T47D (cell line): ENCODE measurements around the gene FMNL2.

Source experiments
- DNase-seq, 2 experiments: peaks; one replicate each; pipeline versions ENCODE4 v3.0.0 to v3.0.0-alpha.2; 2011 to 2012; ENCODE audit warnings: low read depth in 1 of 2, low spot score in 1 of 2
- JUND ChIP-seq: IDR thresholded peaks from 2 replicates; pipeline ENCODE4 v1.6.1; 2012; ENCODE audit warnings: low read depth
- in situ Hi-C: cut with HindIII; loops from 2 replicates; pipeline ENCODE4 v1.10.0; 2016; ENCODE audit warnings: low sequenced_read_pairs, low pct_unique_long_range_greater_than_20kb

Gene FMNL2

DNA sequence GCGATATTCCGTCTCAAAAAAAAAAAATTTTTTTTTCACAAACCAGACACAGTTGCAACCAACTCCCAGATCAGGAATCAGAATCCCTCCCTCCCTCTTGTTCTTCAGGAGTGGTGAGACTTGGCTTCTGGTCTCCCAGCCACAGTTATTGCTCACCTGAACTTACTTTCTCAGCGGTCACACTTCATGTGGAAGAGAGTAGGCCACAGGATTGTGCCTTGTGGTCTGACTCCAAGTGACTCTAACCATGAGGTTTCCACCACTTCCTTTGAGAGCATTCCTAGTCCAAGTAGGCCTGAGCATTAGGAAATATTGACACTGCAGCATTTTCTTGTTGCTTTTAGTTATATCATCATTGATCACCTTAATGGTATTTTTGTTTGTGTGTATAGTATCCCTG lies 12.1 kb downstream of the FMNL2 start:
- TF ChIP-seq JUND: no peak
- DNase-seq: no peak
- in situ Hi-C loops: no loop called here

DNA sequence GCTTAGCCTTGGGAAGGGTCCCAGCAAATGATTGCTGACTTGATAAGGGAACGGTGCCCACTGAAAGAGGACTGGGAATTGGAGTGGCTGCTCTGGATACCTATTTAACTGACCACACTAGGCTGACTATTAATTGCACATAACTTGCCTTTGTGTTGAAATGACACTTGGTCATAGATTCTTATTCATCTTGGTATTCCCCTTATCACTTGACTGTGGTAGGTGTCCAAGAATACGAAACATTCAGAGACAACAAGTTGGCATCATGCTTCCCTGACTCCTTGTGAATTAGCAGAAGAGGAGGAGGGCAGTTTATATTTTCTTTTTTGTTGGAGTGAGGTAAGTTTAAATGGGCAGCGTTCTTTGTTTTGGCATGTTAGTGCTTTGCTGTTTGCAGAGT lies 13.4 kb downstream of the FMNL2 start:
- no peak for TF ChIP-seq JUND
- in situ Hi-C loops: no loop called here
- no peak for DNase-seq

DNA sequence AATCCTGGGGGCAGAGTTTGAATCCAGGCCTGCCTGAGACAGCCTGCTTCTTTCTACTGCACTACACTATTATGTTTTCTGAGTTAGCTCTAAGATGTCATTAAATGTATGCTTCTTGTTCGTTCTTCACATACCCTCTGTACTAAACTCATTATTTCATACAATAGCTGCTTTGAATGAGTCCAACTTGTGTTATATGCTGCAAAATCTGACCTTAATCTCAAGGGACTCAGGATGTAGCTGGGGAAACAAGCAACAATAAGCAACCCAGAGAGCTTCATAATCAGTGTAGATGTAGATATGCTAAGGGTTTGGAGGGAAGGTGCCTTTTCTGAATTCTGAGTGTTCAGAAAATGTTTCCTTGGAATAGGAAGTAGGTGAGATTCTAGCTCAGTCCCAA lies 14.4 kb downstream of the FMNL2 start:
- TF ChIP-seq JUND: no peak
- in situ Hi-C loops: no loop called here
- DNase-seq: no peak

DNA sequence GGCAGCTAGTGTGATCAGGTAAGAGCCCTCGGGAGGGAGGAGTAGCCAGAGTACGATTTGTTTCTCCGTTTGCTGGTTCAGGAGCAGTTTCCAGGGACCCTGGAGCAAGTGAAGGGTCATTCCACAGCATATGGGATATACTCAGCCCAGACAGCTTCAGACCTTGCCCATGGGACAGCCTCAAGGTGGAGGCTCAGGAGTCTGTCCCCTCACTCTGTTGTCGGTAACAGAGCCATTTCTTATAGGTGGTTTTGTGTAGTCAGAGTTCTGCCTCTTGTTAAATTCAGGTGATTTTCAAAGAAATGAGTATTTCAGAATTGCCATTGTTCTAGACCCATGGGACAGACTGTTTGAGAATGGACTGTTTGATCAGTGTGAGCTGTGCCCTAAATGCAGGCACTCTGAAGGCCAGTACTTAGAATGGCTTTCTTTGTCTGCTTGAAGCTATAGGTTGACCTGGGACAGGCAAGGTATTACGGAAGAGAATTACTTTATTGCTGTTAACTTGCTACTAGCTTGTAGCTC lies 15.2 kb downstream of the FMNL2 start:
- in situ Hi-C loops: no loop called here
- DNase-seq: no peak
- no peak for TF ChIP-seq JUND

DNA sequence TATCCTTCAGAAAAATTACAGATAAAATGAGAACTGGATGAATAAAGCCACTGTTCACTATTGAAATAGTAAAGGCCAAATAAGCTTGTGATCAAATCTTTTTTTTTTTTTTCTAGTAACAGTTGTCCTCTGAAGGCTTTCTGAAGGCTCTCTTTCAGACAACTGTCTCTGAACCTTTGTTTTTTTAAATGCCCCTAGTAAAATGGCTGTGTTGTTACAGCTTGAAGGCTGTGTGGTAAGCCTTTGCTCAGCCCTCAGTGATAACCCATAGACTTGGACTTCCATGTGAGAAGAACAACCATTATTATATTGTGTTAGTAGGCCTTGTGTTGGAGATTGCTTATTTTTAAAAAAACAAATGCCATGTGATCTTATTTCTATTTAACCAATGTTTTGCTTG lies 17.6 kb downstream of the FMNL2 start:
- in situ Hi-C loops: no loop called here
- DNase-seq: no peak
- TF ChIP-seq JUND: no peak

DNA sequence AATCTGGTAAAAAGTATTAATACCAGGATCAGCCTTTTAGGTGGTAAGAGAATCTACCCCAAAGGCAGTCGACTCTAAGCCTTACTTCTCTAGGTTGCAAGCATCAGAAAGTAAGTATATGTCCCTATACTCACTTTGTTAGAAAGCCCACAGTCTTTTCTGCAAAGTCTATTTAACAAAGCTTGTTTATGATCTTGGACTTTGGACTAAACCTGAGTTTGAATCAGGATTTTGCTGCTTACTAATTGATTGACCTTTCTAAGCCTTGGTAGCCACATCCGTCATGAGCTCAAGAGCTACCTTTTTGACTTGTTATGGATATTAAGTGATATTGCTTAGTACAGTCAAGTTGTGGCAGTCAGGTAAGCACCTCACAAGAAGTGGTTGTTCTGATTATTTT lies 18.4 kb downstream of the FMNL2 start:
- DNase-seq: no peak
- in situ Hi-C loops: no loop called here
- no peak for TF ChIP-seq JUND

DNA sequence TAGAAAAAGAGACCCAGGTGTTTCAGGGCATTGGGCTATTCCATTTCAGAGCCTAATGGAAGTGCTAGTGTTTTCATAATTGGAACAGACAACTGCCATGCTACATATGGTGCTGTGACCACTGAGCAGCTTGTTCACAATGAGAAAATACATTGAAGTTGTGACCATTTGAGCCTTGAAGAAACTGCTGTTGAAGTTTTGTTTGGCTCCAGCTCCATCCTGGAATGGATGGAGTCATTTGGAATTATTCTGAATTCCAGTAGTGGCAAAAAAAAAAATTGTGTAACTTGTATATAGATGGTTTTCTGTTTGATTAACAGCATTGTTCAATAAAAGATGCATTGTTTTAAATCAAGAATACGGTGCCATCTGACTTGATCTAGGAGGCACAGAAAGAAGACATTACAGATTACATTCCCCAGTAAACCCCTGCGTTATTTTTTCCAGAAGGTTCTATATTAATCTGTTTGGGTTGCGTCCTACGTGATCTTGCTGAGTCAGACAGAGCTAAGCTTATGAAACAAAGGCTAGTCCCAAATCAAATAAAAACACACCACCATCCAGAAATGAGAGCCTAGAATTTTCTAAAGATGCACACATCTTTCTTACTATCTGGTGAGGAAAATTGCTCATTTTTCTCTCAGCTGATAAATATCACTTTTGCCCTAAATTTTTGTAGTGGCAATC lies 19.2 kb downstream of the FMNL2 start:
- no peak for TF ChIP-seq JUND
- in situ Hi-C loops: no loop called here
- no peak for DNase-seq

DNA sequence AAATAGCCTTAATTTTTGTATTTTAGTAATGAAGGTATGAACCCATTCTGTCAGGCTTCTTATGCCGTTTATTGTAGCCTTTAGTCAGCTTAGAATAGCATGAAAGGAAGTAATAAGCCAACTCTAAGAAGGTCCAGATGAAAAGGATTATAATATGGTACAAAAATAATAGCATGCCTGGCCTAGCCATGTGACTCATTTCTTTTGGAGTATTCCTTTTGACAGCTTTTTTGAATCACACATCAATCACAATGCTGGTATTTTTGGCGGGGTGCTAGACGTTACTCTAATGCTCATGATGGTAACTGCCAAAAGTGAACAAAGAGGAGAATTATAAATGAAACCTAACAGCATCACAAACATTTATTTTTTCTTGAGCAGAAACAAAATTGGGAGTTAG lies 19.9 kb downstream of the FMNL2 start:
- in situ Hi-C loops: no loop called here
- DNase-seq: no peak
- TF ChIP-seq JUND: no peak

DNA sequence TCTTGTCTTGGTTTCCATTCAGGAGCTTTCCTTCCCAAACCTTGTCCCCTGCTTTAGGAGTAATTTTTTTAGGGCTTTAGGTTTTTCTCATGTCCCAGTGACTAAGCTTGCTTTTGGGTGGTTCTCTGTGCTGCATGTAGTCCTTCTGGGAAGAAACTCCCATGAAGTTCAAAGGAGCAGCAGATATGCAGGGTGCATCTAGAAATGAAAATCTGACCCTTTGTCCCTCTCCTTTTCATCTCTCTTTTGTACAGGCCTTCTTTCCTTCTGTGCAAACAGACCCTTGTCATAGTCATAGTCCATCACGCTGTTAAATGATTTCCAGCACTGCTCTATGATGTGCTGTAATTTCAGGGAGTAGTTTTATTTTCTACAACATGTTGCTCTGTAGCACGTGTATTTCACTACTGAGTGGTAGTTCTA lies 20.4 kb downstream of the FMNL2 start:
- DNase-seq: no peak
- no peak for TF ChIP-seq JUND
- in situ Hi-C loops: no loop called here

DNA sequence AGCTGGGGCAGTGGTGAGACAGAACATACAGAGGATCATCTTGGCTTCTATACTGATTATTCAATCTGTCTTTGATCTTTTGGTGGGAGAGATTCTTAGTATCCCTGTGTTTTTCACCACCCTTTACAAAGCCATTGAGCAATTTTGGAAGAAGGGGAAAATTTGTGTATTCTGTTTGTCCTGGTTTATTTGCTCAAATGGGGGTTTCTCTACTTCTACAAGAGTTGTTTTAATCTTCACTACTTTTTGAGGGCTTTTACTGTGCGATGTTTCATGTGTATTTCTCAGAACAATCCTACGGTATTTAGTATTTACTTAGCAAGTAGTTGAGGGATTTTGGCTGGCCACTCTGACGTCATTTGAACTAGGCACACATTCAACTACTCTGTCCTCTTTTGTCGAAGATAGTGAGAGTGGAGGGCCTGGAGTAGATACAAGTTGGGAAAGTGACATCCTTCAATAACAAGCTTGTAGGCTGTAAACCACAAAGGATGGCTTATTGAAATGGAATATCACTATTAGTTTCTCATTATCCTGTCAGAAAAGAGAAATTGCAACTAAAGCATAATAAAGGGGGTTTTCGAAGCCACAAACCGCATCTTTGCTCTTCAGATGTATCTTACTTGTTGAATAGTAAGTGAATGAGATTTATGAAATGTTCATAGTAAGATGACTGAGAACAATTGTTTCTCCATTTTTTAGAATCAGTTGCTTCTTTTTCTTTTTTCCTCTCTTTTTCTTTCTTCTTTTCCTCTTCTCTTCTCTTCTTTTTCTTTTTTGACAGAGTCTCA lies 24.8 kb downstream of the FMNL2 start:
- in situ Hi-C loops: no loop called here
- TF ChIP-seq JUND: no peak
- no peak for DNase-seq

DNA sequence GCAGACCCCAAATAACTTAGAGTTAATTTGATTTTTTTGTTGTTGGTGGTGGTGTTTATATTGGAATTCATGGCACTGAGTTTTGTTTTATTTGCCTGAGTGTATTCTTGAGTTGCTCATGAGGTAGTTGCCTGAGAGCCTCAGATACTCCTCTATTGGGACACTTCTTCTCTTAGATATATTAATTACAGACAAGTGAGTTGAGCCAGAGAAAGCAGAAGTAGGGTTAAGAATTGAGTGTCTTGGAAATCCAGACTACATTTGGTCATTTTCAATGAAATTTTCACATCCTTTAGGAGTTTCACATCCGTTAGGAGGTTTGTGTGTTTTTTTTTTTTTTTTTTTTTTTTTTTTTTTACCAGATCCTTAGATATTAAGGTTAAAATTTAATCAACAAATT lies 29.0 kb downstream of the FMNL2 start:
- no peak for TF ChIP-seq JUND
- DNase-seq: no peak

DNA sequence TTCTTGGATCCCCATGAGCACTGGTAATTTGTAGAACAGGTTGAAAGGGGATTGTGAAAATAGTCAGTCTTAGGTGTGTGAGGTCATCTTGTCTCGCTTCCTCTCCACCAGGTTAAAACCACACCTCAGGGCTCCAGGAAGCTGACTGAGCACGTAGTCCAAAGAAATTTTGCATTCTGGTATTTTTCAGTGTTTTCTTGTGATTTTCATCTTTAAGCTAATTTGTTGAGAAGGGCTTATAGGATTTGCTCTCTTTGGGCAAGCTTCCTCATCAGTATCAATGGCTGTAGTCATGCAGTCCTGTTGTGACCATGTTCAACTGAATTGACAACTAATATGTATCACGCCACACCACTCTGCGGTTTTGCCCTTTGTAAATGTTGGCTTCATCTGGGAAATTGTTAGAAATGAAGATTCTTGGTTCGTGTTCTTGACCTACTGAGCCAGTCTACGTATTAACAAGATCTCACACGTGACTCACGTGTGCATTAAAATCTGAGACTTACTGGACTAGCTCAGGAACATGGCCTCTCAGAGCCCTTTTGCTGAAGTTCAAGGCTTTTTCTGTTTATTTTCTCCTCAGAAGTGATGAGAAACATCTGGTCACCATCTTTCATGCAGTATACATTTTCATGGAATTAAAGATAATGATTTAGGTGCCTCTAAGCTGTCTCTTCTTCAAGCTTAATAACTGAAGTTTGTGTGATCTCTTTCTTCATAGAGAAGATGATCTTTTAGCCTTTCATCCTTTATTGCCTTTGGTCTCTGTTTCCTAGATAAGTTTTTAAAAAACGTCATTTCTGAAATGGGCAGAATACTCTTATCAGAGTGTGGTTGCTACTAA lies 32.8 kb downstream of the FMNL2 start:
- no peak for DNase-seq
- in situ Hi-C loops: no loop called here
- no peak for TF ChIP-seq JUND

More for the DNA sequence above, 29.0 kb downstream of the FMNL2 start:
- in situ Hi-C loops: no loop called here
